Endothelial cell of umbilical vein (primary cell): ENCODE data around the gene MTCH2. TPM values are rescaled to one million over a fixed set of nuclear protein-coding genes. Genes with fewer than 3 reads are reported as not detected.

Source experiments
- BruUV-seq: library from RNA; stranded (reverse); fragments of 400-500 nt; replicated peaks from 2 replicates; lab custom pipeline; 2021; lab: Mats Ljungman, UMichigan
- CTCF ChIA-PET: fragments of 300-600, 350-600 bp; sonication (Branson Sonifier 250); formaldehyde crosslinking; loops from one replicate; lab custom pipeline; 2021; ENCODE audit warnings: antibody characterized with exemption, inconsistent platforms; lab: Charles Lee
- POLR2A ChIA-PET: fragments of 300-600, 350-600 bp; sonication (Branson Sonifier 250); formaldehyde crosslinking; loops from one replicate; lab custom pipeline; 2021; ENCODE audit warnings: antibody characterized with exemption, inconsistent platforms; lab: Charles Lee
- DNase-seq: peaks from one replicate; pipeline ENCODE4 v3.0.0-alpha.2; 2011; ENCODE audit warnings: low read depth, low spot score
- FAIRE-seq: peaks from 2 replicates; lab custom pipeline; 2011; peaks lifted over from hg19 to GRCh38; lab: Jason Lieb, UNC
- H2AFZ ChIP-seq: 2 replicates; pipeline ENCODE4 v1.6.0; 2012; ENCODE audit warnings: low read depth, low read length, control low read depth, inconsistent platforms
- H3K27ac ChIP-seq: 2 replicates; pipeline ENCODE4 v1.5.1; 2011; ENCODE audit warnings: low read depth, mild to moderate bottlenecking, control low read depth, low read length, moderate library complexity; ENCODE audit not compliant: insufficient read depth
- H3K27me3 ChIP-seq, 2 experiments: 2 replicates each; pipeline versions ENCODE4 v1.6.0 to v1.6.1; 2011; ENCODE audit warnings: low read length in 2 of 2, mixed read lengths in 1 of 2; ENCODE audit not compliant: control insufficient read depth in 2 of 2, insufficient read depth in 2 of 2
- H3K36me3 ChIP-seq, 2 experiments: 2 replicates in 1 of 2; 3 replicates in 1 of 2; pipeline ENCODE4 v1.5.1; 2011; ENCODE audit warnings: low read length in 2 of 2, mild to moderate bottlenecking in 1 of 2, moderate library complexity in 1 of 2; ENCODE audit not compliant: control insufficient read depth in 2 of 2, insufficient read depth in 2 of 2; ENCODE audit errors: extremely low read depth in 1 of 2
- H3K4me1 ChIP-seq: 3 replicates; pipeline ENCODE4 v1.5.1; 2011; ENCODE audit warnings: mild to moderate bottlenecking, low read length; ENCODE audit not compliant: control insufficient read depth, insufficient read depth; ENCODE audit errors: extremely low read depth
- H3K4me2 ChIP-seq: 2 replicates; pipeline ENCODE4 v1.6.1; 2011; ENCODE audit warnings: low read length, control low read depth, mixed read lengths; ENCODE audit not compliant: insufficient read depth
- H3K4me3 ChIP-seq, 3 experiments: fragments of 200-600 bp in 1 of 3; sonication (generic), shearing (Covaris generic) in 1 of 3; replicated peaks in 1 of 3; 2 replicates each; pipeline ENCODE4 v1.5.1; 2011 to 2016; ENCODE audit warnings: control low read depth in 3 of 3, low read length in 3 of 3, mild to moderate bottlenecking in 2 of 3, inconsistent platforms in 1 of 3, low read depth in 1 of 3, moderate library complexity in 1 of 3; ENCODE audit not compliant: insufficient read depth in 1 of 3
- H3K79me2 ChIP-seq: 2 replicates; pipeline ENCODE4 v1.6.0; 2012; ENCODE audit warnings: low read length, inconsistent platforms; ENCODE audit not compliant: control insufficient read depth, insufficient read depth
- H3K9ac ChIP-seq: replicated peaks from 2 replicates; pipeline ENCODE3; 2011; ENCODE audit warnings: low read length, control low read depth; ENCODE audit not compliant: insufficient read depth; ENCODE audit errors: extremely low read depth
- H3K9me1 ChIP-seq: replicated peaks from 3 replicates; pipeline ENCODE4 v1.6.0; 2011; ENCODE audit warnings: mild to moderate bottlenecking, low read length; ENCODE audit not compliant: control insufficient read depth, insufficient read depth; ENCODE audit errors: extremely low read depth
- H3K9me3 ChIP-seq: replicated peaks from 2 replicates; pipeline ENCODE4 v1.5.1; 2012; ENCODE audit warnings: low read length, inconsistent platforms; ENCODE audit not compliant: control insufficient read depth, insufficient read depth
- H4K20me1 ChIP-seq: replicated peaks from 2 replicates; pipeline ENCODE3; 2011; ENCODE audit warnings: mild to moderate bottlenecking, low read length; ENCODE audit not compliant: control insufficient read depth, insufficient read depth; ENCODE audit errors: extremely low read depth
- EZH2 ChIP-seq: IDR thresholded peaks from 2 replicates; pipeline ENCODE4 v1.6.1; 2012; ENCODE audit warnings: borderline replicate concordance, low read depth, mild to moderate bottlenecking, moderate library complexity, low read length, inconsistent platforms; ENCODE audit not compliant: severe bottlenecking
- FOS ChIP-seq: IDR thresholded peaks from 2 replicates; pipeline ENCODE4 v1.6.1; 2011; ENCODE audit warnings: mild to moderate bottlenecking, low read length, moderate library complexity, borderline replicate concordance; ENCODE audit not compliant: insufficient read depth
- GATA2 ChIP-seq: IDR thresholded peaks from 2 replicates; pipeline ENCODE4 v1.7.0; 2011; ENCODE audit warnings: low read depth, mild to moderate bottlenecking, moderate library complexity, mixed read lengths, low read length; ENCODE audit not compliant: insufficient read length, insufficient read depth
- JUN ChIP-seq: IDR thresholded peaks from 2 replicates; pipeline ENCODE4 v1.6.1; 2011; ENCODE audit warnings: borderline replicate concordance, low read depth; ENCODE audit not compliant: insufficient read length, insufficient read depth
- MYC ChIP-seq: IDR thresholded peaks from one replicate; pipeline ENCODE4 v1.6.1; 2011; ENCODE audit warnings: mild to moderate bottlenecking, low read depth, low read length
- POLR2A ChIP-seq: IDR thresholded peaks from 2 replicates; pipeline ENCODE4 v1.6.1; 2012; ENCODE audit warnings: low read depth, mild to moderate bottlenecking, control low read depth, low read length
- POLR2AphosphoS5 ChIP-seq: IDR thresholded peaks from 2 replicates; pipeline ENCODE4 v1.6.1; 2012; ENCODE audit warnings: low read depth, mild to moderate bottlenecking, control low read depth, low read length, moderate library complexity; ENCODE audit not compliant: insufficient read depth
- dilution Hi-C: fragments of 300-500 bp; cut with MboI; formaldehyde crosslinking; loops from one replicate; pipeline ENCODE4 v1.15.0; 2019; ENCODE audit warnings: low sequenced_read_pairs; ENCODE audit not compliant: extremely low pct_ligation_motif_present
- intact Hi-C: fragments of 100-400 bp; cut with micrococcal nuclease; formaldehyde crosslinking; loops from one replicate; pipeline ENCODE4 v1.10.0; 2022
- polyA plus RNA-seq, 4 experiments: library from polyadenylated mRNA; depleted of rRNA in 3 of 4; stranded (reverse) in 3 of 4; unstranded in 1 of 4; fragments of >200 nt; gene quantifications; 2 replicates each; pipeline versions ENCODE4 v1.2.1 to v1.2.3, GENCODE V29; 2011 to 2012; ENCODE audit warnings: missing spikeins in 1 of 4
- total RNA-seq: library from RNA; stranded (reverse); gene quantifications from 2 replicates; pipeline ENCODE4 v1.2.3, GENCODE V29; 2021
- TF ChIP-seq, protein P1 (sequence below): IDR thresholded peaks from 2 replicates; pipeline ENCODE4 v1.6.1; 2011; ENCODE audit not compliant: insufficient read depth, insufficient read length
- TF ChIP-seq, protein P2 (sequence below), 2 donors: IDR thresholded peaks; 1 replicate in 1 of 2; 2 replicates in 1 of 2; pipeline ENCODE4 v1.5.1; 2011; ENCODE audit warnings: low read length in 2 of 2, mild to moderate bottlenecking in 2 of 2, moderate library complexity in 2 of 2, control low read depth in 1 of 2, inconsistent platforms in 1 of 2, low read depth in 1 of 2; ENCODE audit not compliant: insufficient read depth in 1 of 2; ENCODE audit errors: extremely low read depth in 1 of 2

MTCH2 gene
- total and polyA plus RNA-seq, 2 donors (not counting 3 experiments of a cell fraction or from before 2014, with no cell fraction given): 138 to 144 TPM

- Histone ChIP-seq H3K4me1 (no peaks in the 10 kb centered on the region), H3K79me2 (no peaks in the 10 kb centered on the region), H3K9me3 (no peaks in the 10 kb centered on the region), H3K27ac (no peak overlapping the region), H4K20me1 (no peaks in the 10 kb centered on the region), H3K9me1 (no peaks in the 10 kb centered on the region), H3K4me2 (no peak overlapping the region), H3K9ac (no peak overlapping the region), H3K4me3 (no peak overlapping the region), H3K27me3 (peaks cover 0 to 3% of the 10 kb centered on the region in 2 experiments), H3K36me3 (no peaks in the 10 kb centered on the region), H2AFZ (no peak overlapping the region)
- ChIA-PET POLR2A (interaction anchor here (1.7 kb wide), 1 partner anchor 11 kb away, joined by 4 read pairs; the partner anchor contains the start of gene C1QTNF4), CTCF (no interaction called here)
- intact Hi-C loops: no loop called here
- DNase-seq (no peak), FAIRE-seq (no peak)
- no TSS peak for BruUV-seq
- TF ChIP-seq EZH2 (no peak), POLR2AphosphoS5 (no peak), MYC (no peak), JUN (no peak), GATA2 (no peak), POLR2A (no peak), FOS (no peak)
- TF ChIP-seq, protein P1, sequence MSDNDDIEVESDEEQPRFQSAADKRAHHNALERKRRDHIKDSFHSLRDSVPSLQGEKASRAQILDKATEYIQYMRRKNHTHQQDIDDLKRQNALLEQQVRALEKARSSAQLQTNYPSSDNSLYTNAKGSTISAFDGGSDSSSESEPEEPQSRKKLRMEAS: no peak
- TF ChIP-seq, protein P2, sequence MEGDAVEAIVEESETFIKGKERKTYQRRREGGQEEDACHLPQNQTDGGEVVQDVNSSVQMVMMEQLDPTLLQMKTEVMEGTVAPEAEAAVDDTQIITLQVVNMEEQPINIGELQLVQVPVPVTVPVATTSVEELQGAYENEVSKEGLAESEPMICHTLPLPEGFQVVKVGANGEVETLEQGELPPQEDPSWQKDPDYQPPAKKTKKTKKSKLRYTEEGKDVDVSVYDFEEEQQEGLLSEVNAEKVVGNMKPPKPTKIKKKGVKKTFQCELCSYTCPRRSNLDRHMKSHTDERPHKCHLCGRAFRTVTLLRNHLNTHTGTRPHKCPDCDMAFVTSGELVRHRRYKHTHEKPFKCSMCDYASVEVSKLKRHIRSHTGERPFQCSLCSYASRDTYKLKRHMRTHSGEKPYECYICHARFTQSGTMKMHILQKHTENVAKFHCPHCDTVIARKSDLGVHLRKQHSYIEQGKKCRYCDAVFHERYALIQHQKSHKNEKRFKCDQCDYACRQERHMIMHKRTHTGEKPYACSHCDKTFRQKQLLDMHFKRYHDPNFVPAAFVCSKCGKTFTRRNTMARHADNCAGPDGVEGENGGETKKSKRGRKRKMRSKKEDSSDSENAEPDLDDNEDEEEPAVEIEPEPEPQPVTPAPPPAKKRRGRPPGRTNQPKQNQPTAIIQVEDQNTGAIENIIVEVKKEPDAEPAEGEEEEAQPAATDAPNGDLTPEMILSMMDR (IDR thresholded peaks at IDR 0.05; ENCODE audit: extremely low read depth in 1 of 2, insufficient read depth in 1 of 2, low read depth in 1 of 2, low read length in 2 of 2): no peak
- dilution Hi-C loops: no loop called here
Measured at GRCh38 chr11:47605921-47606320, 36.4 kb downstream of the MTCH2 start.
